ENCODE measurements around the gene STK11. TPM values are rescaled to one million over a fixed set of nuclear protein-coding genes. Genes with fewer than 3 reads are reported as not detected.

Gene STK11
- total RNA-seq, 4 donors from 2014 or later = 56.8 to 80.7 (median 60.9) TPM

GRCh38 chr19:1224047-1224825 is 18.7 kb downstream of the STK11 start:
- Histone ChIP-seq H3K27me3 (no peaks in the 10 kb centered on the region), H3K27ac (no peak overlapping the region), H3K4me3 (no peak overlapping the region), H3K36me3 (peaks cover 0 to 88% of the 10 kb centered on the region in 2 donors), H3K9me3 (no peaks in the 10 kb centered on the region), H3K4me1 (peaks cover 0 to 45% (median 9%) of the 10 kb centered on the region in 3 donors)
- WGBS, 2 donors (ENCODE audit: low coverage in 1 of 2) = no CpG with 5 or more reads among the region's 16 CpGs
- TF ChIP-seq, protein P1, sequence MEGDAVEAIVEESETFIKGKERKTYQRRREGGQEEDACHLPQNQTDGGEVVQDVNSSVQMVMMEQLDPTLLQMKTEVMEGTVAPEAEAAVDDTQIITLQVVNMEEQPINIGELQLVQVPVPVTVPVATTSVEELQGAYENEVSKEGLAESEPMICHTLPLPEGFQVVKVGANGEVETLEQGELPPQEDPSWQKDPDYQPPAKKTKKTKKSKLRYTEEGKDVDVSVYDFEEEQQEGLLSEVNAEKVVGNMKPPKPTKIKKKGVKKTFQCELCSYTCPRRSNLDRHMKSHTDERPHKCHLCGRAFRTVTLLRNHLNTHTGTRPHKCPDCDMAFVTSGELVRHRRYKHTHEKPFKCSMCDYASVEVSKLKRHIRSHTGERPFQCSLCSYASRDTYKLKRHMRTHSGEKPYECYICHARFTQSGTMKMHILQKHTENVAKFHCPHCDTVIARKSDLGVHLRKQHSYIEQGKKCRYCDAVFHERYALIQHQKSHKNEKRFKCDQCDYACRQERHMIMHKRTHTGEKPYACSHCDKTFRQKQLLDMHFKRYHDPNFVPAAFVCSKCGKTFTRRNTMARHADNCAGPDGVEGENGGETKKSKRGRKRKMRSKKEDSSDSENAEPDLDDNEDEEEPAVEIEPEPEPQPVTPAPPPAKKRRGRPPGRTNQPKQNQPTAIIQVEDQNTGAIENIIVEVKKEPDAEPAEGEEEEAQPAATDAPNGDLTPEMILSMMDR (IDR thresholded peaks at IDR 0.05) = no peak
- no peak for TF ChIP-seq POLR2A (IDR thresholded peaks at IDR 0.05)
- no peak for TF ChIP-seq EP300 (IDR thresholded peaks at IDR 0.05)
- TF ChIP-seq POLR2AphosphoS5 (IDR thresholded peaks at IDR 0.05) = no peak
- no peak for ATAC-seq

- peaks cover 0 to 86% of the 10 kb centered on the region in 2 donors for H3K36me3 ChIP-seq
- H3K9me3 ChIP-seq = no peaks in the 10 kb centered on the region
- peaks cover 0 to 39% (median 9%) of the 10 kb centered on the region in 3 donors for H3K4me1 ChIP-seq
- H3K27me3 ChIP-seq = no peaks in the 10 kb centered on the region
- WGBS, 2 donors (ENCODE audit: low coverage in 1 of 2) = 94% methylated on average over 2 of the region's 16 CpGs; no CpG with 5 or more reads in 1 of the 2 donors
- no peak for ATAC-seq
- no peak overlapping the region for H3K27ac ChIP-seq
- no peak for TF ChIP-seq POLR2AphosphoS5 (IDR thresholded peaks at IDR 0.05)
- no peak for TF ChIP-seq EP300 (IDR thresholded peaks at IDR 0.05)
- no peak overlapping the region for H3K4me3 ChIP-seq
These were observed 19.3 kb downstream of the STK11 start for GRCh38 chr19:1224847-1225246.

DNA sequence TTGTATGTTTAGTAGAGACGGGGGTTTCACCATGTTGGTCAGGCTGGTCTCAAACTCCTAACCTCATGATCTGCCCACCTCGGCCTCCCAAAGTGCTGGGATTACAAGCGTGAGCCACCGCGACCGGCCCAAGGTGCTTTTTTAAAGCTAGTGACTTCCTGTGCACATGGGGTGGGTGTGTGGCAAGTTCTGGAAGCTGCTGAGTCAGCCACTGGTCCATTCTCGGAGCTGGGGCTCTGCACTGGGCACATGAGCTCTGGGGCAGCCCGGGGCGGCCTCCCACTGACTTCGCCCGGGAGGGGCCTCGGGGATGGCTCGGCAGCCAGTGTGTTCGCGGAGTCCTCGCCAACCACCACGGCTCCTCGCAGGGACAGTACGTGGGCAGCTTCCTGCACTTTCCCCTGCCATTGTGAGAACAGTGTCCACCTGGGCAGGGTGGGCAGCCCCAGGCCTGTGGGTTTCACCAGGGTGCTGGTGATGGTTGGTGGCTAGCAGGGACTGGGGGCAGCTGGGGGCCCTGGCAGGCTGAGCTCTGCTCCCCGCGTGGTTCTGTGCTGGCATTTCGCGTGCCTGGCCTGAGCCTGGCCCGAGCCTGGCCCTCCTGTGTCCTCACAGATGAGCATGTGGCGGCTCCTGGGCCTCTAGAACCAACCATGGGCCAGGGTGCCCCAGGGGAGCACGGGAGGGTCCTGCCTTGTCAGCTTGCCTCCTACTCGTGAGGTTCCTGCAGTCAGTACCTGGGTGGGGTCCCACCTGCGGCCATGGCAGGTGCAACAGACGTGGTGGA is 20.1 kb downstream of the STK11 start:
- TF ChIP-seq POLR2A (IDR thresholded peaks at IDR 0.05) (no peak), EP300 (IDR thresholded peaks at IDR 0.05) (no peak), POLR2AphosphoS5 (IDR thresholded peaks at IDR 0.05) (no peak)
- TF ChIP-seq, protein P1 (IDR thresholded peaks at IDR 0.05) = no peak
- 71% methylated on average over 5 of the region's 29 CpGs; no CpG with 5 or more reads in 1 of the 2 donors for WGBS, 2 donors (ENCODE audit: low coverage in 1 of 2)
- H3K27ac ChIP-seq = no peak overlapping the region
- H3K27me3 ChIP-seq = no peaks in the 10 kb centered on the region
- no peaks in the 10 kb centered on the region for H3K9me3 ChIP-seq
- H3K36me3 ChIP-seq = peaks cover 0 to 78% of the 10 kb centered on the region in 2 donors
- H3K4me1 ChIP-seq = peaks cover 0 to 31% (median 9%) of the 10 kb centered on the region in 3 donors
- ATAC-seq = no peak
- H3K4me3 ChIP-seq = no peak overlapping the region

GRCh38 chr19:1226227-1226518 is 20.6 kb downstream of the STK11 start:
- Histone ChIP-seq H3K27ac (no peak overlapping the region), H3K4me3 (no peak overlapping the region), H3K4me1 (peaks cover 0 to 26% (median 8%) of the 10 kb centered on the region in 3 donors), H3K36me3 (peaks cover 0 to 72% of the 10 kb centered on the region in 2 donors), H3K27me3 (no peaks in the 10 kb centered on the region), H3K9me3 (no peaks in the 10 kb centered on the region)
- TF ChIP-seq EP300 (IDR thresholded peaks at IDR 0.05) (no peak), POLR2A (IDR thresholded peaks at IDR 0.05) (no peak), POLR2AphosphoS5 (IDR thresholded peaks at IDR 0.05) (no peak)
- TF ChIP-seq, protein P1 (IDR thresholded peaks at IDR 0.05) = no peak
- ATAC-seq = no peak
- WGBS, 2 donors (ENCODE audit: low coverage in 1 of 2) = no CpG with 5 or more reads among the region's 11 CpGs

- Histone ChIP-seq H3K27me3 (no peaks in the 10 kb centered on the region), H3K4me3 (no peak overlapping the region), H3K9me3 (no peaks in the 10 kb centered on the region), H3K4me1 (peaks cover 0 to 22% (median 3%) of the 10 kb centered on the region in 3 donors), H3K27ac (no peak overlapping the region), H3K36me3 (peaks cover 0 to 67% of the 10 kb centered on the region in 2 donors)
- ATAC-seq = no peak
- TF ChIP-seq, protein P1 (IDR thresholded peaks at IDR 0.05) = no peak
- no peak for TF ChIP-seq POLR2AphosphoS5 (IDR thresholded peaks at IDR 0.05)
- no peak for TF ChIP-seq POLR2A (IDR thresholded peaks at IDR 0.05)
- TF ChIP-seq EP300 (IDR thresholded peaks at IDR 0.05) = no peak
- no CpG with 5 or more reads among the region's 50 CpGs for WGBS, 2 donors (ENCODE audit: low coverage in 1 of 2)
These were observed 21.1 kb downstream of the STK11 start for GRCh38 chr19:1226522-1227303.

Measured in gastroesophageal sphincter (tissue), 4 donors.